CMK (cell line): ENCODE results near the gene ARHGAP36.

Experiments
- DNase-seq: peaks from one replicate; pipeline ENCODE4 v3.0.0-alpha.2; 2010; ENCODE audit warnings: low read depth

The ARHGAP36 gene, protein sequence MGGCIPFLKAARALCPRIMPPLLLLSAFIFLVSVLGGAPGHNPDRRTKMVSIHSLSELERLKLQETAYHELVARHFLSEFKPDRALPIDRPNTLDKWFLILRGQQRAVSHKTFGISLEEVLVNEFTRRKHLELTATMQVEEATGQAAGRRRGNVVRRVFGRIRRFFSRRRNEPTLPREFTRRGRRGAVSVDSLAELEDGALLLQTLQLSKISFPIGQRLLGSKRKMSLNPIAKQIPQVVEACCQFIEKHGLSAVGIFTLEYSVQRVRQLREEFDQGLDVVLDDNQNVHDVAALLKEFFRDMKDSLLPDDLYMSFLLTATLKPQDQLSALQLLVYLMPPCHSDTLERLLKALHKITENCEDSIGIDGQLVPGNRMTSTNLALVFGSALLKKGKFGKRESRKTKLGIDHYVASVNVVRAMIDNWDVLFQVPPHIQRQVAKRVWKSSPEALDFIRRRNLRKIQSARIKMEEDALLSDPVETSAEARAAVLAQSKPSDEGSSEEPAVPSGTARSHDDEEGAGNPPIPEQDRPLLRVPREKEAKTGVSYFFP

DNA sequence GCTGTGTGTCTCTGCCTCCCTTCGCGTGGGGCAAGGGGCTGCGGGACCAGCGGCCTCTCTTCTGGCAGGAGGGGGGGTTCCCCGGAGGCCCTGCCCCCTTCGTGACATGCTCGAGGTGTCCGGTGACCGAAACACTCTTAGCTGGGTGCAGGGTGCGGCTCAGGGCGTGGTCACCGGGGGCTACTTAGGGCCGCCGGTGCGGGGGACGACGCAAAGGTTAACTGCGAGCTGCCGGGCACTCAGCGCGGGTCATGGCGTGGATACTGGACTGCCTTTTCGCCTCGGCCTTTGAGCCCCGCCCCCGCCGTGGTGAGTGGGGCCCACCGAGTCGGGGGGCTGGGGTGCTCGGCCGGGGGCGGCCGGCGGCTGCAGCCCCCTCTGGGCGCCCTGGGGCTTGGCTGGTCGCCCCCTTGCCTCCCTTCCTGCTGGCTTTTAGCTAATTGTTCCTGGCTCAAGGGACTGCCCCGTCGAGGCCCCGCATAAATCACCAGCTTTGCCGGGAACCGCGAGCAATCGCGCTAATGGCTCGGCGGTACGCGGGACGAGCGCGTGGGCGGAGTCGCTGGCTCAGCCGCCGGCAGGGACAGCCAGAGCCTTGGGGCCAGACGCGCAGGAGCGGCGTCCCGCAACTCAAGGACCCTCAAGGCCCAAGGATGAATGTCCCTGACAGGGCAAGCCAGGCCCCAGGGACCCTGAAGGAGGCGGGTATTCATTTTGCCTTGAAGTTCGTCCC is at the start of gene ARHGAP36:
Gene ARHGAP36, plus strand, starts transcription at position 211 of the 733 bp plus-strand sequence. CDS start 23,320 bp downstream, outside the sequence.
- no peak for DNase-seq

DNA sequence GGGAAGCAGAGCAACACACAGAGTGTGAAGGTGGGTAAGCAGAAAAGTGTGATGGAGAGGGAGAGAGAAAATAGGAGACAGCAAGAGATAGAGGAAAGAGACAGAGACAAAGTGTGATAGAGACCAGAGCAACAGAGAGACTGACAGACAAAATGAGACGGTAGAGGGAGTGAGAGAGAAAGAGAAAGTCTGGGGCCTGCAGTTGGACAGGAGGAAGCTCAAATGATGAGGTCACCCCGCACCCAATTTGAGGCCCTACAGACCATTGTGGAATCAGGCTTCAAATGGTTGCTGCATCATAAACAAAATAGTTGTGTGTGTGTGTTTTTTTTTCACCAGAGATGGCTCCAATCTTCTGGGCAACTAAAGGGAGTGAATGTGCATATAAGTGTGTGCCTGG is 48.0 kb upstream of the ARHGAP36 start:
- DNase-seq: no peak

DNA sequence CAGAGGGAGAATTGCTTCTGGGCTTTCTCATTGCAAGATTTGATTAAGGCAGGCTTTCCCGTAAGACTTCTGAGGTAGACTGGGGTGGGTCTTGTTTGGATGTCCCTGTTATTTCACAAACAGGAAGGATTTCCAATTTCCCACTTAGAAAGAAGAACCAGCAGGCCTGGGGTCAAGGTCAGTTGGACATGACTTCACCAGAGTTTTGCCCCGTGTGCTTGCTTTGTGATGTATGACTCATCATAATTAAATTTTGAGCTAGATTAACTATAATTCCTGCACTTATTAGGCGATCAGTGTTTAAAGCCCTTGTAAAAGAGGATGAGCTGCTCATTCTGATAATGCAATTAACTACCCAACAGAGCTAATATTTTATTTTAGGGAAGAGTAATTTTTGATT is 32.8 kb upstream of the ARHGAP36 start:
- no peak for DNase-seq

DNA sequence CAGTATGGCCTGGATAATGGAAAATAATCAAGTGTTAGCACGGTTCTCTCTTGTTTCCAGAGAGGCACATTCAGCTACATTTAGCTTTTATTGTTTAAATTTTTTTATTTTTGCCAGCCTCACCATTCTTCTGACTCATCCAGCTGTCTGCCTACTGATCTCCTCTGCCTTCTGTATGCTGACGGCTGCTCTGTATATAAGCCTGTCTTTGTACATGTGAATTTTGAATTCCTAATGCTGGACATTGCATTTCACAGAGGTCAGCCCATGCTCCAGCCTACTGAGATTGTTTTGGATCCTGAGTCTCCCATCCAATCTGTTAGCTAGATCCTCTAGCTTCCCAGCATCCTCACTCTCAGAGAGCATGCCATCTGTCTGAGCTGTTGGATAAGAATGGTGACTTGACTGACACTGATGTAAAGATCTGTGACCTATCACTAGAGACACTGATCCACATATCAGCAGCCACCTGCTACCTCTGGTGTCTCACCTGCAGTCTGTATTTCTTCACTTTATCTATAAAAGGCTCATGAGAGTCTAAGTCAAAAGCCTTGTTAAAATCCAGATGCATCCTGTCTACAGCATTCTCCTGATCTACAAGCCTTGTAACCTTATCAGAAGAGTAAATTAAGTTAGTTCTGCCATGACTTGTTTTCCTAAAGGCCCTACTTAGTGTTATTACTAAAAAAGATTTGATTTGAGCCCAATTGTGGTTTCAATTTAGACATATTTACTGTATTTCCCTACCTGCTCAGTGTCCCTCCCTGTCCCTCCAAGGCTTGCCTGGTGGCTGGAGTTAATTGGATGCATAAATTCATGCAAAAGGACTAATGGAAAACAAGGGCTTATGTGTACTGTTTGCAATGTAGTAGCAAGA is 25.6 kb upstream of the ARHGAP36 start:
- no peak for DNase-seq

DNA sequence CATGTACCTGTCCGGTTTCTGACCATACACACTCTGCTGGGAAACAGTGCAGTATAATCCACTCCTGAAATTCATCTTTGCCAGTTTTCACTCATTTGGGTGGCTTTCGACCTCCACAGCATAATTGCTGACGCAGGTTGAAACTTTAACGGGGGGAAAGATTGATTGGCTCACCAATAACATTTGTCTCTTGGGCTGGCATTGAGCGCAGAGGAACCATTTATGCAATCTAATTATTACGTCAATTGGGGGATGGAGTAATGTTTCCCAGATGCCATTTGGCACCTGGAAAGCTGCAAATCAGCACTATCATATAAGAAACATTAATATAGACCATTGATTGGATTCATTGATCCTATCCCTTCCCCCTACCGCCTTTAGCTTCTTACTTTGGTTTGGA is 24.1 kb upstream of the ARHGAP36 start:
- no peak for DNase-seq

DNA sequence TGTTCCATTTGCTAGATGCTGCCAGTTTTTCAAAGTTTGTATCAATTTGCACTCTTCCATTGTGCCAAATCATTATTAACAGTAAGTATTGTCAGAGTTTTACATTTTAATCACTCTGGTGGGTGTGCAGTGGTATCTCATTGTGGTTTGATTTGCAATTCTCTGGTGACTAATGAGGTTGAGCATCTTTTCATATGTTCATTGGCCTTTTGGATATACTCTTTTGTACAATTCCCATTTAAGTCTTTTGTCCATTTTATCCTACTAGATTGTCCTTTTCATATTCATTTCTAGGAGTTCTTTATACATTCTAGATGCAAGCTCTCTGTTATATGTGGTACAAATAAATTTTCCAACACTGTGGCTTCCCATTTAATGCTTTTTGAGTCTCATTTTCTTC is 17.4 kb upstream of the ARHGAP36 start:
- no peak for DNase-seq

DNA sequence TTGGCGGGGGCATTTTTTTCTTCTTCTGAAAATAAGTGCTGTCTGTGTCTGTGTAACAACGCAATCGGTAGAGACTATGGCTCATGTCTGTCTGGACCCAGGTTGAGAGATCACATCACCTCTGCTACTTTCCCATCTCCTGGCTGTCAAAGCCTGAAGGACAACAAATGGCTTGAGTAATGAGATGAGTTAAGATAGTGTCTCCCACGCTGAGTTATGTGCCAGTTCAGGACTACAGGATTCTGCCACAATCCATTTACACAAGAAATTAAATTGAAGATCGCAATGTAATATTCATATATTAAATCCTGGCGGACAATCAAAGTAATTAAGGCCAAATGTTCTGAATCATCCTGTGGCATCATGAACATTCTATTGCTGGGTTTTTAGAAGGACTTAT is 16.5 kb upstream of the ARHGAP36 start:
- DNase-seq: no peak

DNA sequence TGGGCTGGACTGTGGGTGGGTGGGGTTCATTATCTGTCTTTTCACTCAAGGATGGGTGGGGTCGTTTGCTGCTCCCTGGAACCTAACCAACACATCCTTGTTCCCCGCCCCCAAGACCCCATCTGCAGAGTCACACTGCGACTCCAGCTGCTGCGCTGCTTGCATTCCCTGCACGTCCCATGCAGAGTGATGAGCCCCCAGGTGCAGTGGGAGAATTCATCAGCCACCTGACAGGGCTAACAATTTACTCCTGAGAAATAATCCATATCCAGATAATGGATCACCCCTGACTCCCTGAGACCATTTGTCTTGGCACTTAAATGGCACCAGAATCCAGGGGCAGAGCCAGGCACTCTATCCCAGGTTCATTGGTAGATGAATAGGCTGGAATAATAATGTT is 12.4 kb upstream of the ARHGAP36 start:
- DNase-seq: no peak

DNA sequence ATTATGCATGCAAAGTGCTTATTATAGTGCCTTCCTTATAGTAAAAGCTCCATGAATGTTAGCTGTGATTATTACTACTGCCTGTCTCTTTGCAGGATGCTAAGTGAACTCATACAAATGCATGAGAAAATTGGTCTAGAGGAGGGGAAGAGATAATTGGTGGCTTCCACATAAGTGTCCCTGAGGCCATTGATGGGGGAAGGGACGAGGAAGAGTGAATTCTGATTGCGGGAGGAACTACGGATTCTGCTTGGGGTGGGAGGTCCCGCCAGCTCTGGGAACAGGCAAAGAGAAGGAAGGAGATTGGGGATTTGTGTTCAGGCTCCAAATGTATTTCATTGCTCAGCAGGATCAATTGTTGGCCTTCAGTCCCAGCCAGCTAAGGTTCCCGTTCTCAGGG is 11.6 kb upstream of the ARHGAP36 start:
- no peak for DNase-seq

DNA sequence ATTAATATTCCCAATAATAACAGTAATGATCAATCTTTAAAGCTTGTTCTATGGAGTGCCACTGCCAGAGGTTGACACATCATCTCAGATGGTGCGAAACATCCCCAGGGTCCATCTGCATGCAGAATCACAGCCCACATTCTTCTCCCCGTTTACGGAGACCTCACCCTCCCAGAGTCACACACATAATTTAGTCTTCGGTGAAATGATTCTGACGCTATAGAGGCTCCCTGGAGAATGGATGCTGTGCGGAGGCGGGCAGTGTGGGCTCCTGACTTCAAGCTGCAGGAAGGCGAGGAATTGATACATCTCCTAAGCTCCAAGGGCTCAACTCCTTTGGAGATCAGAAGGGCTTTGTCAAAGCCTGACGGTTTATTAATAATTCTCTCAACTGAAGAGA is 11.0 kb upstream of the ARHGAP36 start:
- no peak for DNase-seq

DNA sequence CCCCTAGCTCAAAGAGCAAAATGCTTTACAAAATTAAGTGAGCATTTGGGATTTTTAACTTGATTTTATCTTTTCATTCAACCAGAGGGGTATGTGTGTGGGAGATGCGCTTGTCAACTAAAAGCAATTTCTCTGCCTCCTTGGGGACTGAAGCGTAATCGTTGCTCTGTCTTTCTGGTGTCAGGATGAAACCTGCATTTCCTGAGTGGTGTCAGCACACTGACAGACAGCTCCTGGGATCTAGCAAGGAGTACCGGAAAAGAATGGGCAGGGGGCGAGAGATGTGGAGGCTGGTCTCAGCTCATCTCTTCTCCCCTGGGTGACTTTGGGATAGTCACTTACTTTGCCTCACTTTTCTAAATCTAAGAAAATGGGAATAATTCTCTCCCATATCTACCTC is 5.1 kb upstream of the ARHGAP36 start:
- no peak for DNase-seq

DNA sequence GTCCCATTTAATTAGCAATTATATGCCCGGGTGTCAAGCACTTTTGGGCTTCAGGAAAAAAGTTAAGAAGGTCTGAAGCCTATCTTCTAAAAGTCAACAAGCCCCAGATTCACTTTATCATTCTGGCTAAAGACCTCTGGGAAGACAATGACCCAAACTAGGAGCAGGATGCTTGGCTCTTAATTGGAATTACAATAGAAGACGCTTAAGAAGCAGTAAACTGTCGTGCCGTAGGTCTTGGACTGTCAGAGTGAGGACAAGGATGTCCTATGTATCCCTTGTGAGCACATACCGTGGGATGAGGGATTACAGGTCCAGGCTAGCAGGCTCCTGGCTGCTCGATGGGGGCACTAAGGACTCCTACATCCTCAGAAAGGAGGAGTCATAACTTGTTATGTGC is 3.2 kb upstream of the ARHGAP36 start:
- DNase-seq: no peak

DNA sequence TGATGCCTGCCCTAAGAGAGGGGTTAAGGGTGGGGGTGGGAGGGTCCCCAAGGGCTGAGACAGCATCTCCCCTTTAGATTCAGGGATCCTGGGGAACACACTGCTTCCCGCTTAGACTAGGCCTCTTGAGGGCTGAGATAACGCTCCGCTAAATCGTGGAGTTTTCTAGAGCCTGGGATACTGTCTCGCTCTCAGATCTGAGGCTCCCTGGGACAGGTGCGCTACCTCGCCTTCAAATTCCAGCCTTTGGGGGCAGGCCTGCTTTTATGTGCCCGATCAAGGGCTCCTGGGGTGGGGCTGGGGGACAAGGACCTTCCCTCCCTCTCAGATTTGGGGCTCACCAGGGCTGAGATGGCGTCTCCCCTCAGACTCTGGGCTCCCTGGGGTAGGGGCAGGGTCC is 440 bp upstream of the ARHGAP36 start:
- no peak for DNase-seq

DNA sequence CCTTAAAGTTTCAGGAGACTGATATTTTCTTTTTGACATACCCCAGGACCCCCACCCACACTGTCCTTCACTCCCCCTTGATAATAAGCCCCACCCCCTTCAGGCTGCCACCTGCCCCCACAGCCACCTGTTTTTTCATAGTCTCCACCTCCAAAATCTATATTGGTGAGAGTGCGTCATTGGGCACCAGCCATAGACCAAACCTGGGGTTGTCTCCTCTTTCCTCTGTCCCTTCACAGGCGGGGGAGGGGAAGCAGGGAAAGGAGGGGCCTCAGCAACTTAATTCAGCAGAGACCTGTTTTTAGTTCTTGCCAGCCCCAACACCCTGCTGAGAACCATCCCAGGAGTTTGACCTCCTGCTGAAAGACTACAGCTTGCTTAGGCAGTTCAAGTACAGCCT is 1.1 kb downstream of the ARHGAP36 start:
- no peak for DNase-seq

DNA sequence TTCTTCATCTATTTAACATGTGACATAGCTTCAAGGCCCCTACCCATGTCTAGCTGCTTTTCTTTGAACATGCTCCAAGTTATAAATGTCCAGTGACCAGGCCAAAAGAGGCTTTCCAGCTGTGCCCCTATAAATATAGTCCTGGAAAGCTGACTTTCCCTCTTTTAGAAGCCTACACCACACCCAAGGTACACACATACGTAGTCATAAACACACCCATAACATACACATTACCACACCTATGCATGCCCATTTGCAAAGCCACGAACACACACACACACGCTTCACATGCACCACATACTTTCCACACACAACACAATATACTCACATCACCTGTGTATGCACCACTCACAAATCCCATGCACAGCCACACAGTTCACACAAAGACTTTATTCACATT is 2.0 kb downstream of the ARHGAP36 start:
- DNase-seq: no peak

DNA sequence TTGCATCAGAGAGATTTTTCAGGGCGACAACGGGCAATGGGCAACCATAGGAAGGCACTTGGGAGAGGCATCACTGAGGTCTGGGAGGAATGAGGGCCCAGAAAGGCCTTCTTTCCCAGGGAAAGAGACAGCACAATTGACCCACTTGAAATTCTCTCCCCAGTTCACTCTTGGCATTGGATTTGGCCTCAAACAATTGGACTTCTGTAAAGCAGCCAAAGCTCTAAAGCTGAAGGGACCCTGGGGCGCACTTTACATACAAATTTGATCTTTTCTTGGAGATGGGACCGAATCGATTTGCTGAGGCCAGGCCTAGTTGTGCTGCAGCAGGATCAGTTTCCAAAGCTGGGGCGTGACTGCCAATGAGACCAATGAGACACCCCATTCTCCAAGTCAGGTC is 3.2 kb downstream of the ARHGAP36 start:
- no peak for DNase-seq

DNA sequence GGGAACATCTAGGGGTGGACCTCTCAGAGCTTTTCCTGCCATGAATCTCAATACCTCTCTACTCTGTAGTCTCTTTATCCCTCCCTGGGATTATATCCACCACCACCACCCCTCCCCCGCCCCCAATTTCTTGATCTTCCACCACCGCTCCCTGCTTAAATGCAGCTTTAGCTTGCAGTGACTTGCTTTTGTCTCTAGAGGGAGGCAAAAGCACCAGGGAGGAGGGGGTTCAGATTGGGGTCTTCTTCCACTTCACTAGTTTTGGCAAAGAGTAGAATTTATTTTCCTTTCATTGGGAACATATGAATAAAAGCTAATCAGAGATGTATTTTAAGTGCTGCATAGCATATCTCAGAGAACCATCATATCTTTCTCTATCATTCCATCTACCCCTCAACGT is 5.5 kb downstream of the ARHGAP36 start:
- DNase-seq: no peak

DNA sequence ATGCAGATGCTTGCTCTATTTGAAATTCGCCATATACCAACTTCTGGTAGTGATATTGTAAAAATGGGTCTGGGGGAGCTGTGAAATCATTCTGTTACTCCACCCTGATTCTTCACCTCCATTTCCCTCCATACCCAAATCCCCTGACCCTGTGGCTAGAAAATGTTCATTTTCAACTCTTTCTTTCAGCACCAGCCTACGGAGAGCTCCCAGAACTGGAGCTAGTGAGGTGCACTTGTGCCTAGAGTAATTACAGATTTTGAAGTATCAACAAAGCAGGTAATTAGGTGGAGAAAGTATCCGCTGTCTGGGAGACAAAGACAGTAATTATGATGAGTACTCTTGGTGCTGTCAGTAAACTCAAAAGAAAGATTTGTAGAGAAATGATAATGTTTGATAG is 8.1 kb downstream of the ARHGAP36 start:
- no peak for DNase-seq

DNA sequence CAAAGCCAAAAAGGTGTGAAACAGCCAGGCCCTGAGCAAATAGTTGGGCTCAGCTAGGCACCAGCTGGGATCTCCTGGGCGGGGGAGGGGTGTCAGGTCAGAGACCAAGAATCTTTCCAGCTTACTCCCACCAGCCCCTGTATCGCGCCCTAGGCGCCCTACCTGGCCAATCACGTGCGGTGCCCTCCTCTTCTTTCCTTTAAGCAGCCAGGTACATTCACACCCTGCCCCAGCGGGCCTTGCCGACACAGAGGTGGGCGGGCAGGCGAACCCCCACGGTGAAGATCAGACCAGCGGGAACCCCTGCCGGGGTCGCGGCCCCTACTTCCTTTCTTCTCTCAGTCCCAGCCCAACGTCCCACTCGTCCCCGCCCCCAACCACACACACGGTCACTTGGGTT is 9.1 kb downstream of the ARHGAP36 start:
- DNase-seq: no peak

DNA sequence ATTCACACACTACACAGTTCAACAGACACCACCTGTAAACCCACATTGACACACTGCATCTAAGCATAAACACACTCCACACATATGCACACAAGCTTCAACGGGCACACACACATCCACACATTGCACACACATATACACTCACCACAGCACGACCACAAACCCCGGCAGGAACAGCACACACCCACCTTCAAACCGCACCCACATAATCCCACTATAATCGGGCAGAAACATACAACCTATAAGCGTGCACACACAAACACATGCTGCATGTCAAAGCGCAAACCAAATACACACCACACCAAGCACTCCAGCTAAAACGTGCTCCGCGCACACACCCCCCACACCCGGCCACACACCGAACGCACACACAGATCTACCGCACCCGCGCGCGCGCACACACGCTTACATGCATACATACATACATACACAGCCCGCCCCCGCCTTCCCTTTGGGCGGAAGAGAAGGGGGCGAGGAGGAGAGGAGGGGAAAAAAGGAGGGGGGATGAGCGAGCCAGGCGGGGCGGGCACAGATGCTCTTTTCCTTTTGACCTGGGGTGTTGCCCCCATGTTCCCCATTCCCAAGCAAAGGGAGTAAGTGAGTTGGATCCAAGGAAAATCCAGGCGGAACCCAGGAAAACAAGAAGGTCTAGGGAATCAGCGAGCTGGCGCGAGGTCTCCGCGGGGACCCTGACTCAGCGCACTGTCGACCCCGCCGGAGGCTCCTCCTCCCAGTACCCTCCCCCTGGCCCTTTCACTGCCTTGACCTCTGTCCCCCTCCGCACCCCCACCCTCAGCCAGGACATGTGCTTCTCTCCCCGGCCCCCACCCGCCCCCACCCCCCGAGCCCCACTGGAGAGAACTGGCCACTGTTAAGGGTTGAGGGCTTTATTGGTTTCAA is 9.9 kb downstream of the ARHGAP36 start:
- no peak for DNase-seq
